DND-41 (cell line): ENCODE data around the gene CPXM2.

Experiments
- ATAC-seq: fragments of 200-7000 bp; cut with Tn5 transposase; 3 replicates; pipeline ENCODE4 v1.9.1; 2021; ENCODE audit warnings: low read depth; ENCODE audit not compliant: insufficient read depth
- DNase-seq: peaks from one replicate; pipeline ENCODE4 v3.0.0-alpha.2; 2020
- H2AFZ ChIP-seq: 2 replicates; pipeline ENCODE4 v1.6.0; 2012; ENCODE audit warnings: low read depth, low read length
- H3K27ac ChIP-seq: 2 replicates; pipeline ENCODE4 v1.5.1; 2012; ENCODE audit warnings: low read length, inconsistent platforms
- H3K27me3 ChIP-seq: fragments of 200-600 bp; sonication (generic); 2 replicates; pipeline ENCODE4 v1.6.0; 2012; ENCODE audit warnings: low read length, mild to moderate bottlenecking, inconsistent platforms; ENCODE audit not compliant: insufficient read depth, poor library complexity
- H3K36me3 ChIP-seq: 2 replicates; pipeline ENCODE4 v1.5.1; 2012; ENCODE audit warnings: low read length, inconsistent platforms; ENCODE audit not compliant: insufficient read depth
- H3K4me1 ChIP-seq: 2 replicates; pipeline ENCODE4 v1.5.1; 2012; ENCODE audit warnings: mild to moderate bottlenecking, low read length; ENCODE audit not compliant: insufficient read depth
- H3K4me2 ChIP-seq: 2 replicates; pipeline ENCODE4 v1.6.0; 2012; ENCODE audit warnings: mild to moderate bottlenecking, moderate library complexity, low read length, inconsistent platforms; ENCODE audit not compliant: insufficient read depth
- H3K4me3 ChIP-seq, 2 experiments: fragments of 200-600 bp in 1 of 2; shearing (Covaris generic) in 1 of 2; 2 replicates each; pipeline ENCODE4 v1.5.1; 2012 to 2016; ENCODE audit warnings: inconsistent platforms in 2 of 2, low read length in 2 of 2, mild to moderate bottlenecking in 2 of 2, low read depth in 1 of 2, moderate library complexity in 1 of 2
- H3K79me2 ChIP-seq: 2 replicates; pipeline ENCODE4 v1.6.0; 2012; ENCODE audit warnings: low read length, inconsistent platforms; ENCODE audit not compliant: insufficient read depth
- H3K9ac ChIP-seq: 2 replicates; pipeline ENCODE4 v1.6.0; 2012; ENCODE audit warnings: low read depth, mild to moderate bottlenecking, inconsistent platforms, low read length, moderate library complexity
- H3K9me3 ChIP-seq: 2 replicates; pipeline ENCODE4 v1.5.1; 2012; ENCODE audit warnings: low read length, moderate library complexity, mild to moderate bottlenecking, inconsistent platforms; ENCODE audit not compliant: insufficient read depth, severe bottlenecking
- H4K20me1 ChIP-seq: 2 replicates; pipeline ENCODE4 v1.6.0; 2012; ENCODE audit warnings: low read length; ENCODE audit not compliant: insufficient read depth
- EZH2 ChIP-seq: IDR thresholded peaks from 3 replicates; pipeline ENCODE4 v1.6.1; 2012; ENCODE audit warnings: borderline replicate concordance, low read depth, mild to moderate bottlenecking, moderate library complexity, low read length, inconsistent platforms; ENCODE audit not compliant: severe bottlenecking
- TF ChIP-seq, protein P1 (sequence below): IDR thresholded peaks from 2 replicates; pipeline ENCODE4 v1.5.1; 2012; ENCODE audit warnings: borderline replicate concordance, low read length, moderate library complexity, mild to moderate bottlenecking; ENCODE audit not compliant: poor library complexity, severe bottlenecking; ENCODE audit errors: extremely low read depth

CPXM2 gene

DNA sequence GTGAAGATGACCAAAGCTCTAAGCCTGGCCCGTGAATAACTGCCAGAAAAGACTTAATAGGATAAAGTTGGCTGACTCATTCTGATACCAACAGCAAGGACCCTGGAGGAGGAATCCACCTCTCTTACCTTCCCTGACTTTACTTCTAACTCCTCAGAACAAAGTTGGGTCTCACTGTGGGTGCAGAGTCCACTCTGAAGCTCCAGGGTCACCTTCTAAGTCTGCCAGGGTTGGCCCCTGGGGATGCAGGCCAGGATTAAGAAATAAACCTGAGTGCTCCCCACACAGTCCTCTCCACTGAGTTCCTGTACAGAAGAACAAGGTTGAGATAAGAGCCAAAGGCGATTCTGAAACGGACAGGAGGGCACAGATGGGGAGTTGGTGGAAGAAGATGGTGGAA lies 171.1 kb downstream of the CPXM2 start:
- Histone ChIP-seq H3K9ac (no peak overlapping the region), H3K4me2 (no peak overlapping the region), H3K4me3 (no peak overlapping the region), H3K4me1 (no peaks in the 10 kb centered on the region), H3K36me3 (no peaks in the 10 kb centered on the region), H3K79me2 (no peaks in the 10 kb centered on the region), H2AFZ (no peak overlapping the region), H3K9me3 (peaks cover 4% of the 10 kb centered on the region), H3K27ac (no peak overlapping the region), H4K20me1 (no peaks in the 10 kb centered on the region), H3K27me3 (no peaks in the 10 kb centered on the region)
- TF ChIP-seq EZH2, result no peak
- TF ChIP-seq, protein P1, sequence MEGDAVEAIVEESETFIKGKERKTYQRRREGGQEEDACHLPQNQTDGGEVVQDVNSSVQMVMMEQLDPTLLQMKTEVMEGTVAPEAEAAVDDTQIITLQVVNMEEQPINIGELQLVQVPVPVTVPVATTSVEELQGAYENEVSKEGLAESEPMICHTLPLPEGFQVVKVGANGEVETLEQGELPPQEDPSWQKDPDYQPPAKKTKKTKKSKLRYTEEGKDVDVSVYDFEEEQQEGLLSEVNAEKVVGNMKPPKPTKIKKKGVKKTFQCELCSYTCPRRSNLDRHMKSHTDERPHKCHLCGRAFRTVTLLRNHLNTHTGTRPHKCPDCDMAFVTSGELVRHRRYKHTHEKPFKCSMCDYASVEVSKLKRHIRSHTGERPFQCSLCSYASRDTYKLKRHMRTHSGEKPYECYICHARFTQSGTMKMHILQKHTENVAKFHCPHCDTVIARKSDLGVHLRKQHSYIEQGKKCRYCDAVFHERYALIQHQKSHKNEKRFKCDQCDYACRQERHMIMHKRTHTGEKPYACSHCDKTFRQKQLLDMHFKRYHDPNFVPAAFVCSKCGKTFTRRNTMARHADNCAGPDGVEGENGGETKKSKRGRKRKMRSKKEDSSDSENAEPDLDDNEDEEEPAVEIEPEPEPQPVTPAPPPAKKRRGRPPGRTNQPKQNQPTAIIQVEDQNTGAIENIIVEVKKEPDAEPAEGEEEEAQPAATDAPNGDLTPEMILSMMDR, result no peak
- DNase-seq, result no peak
- ATAC-seq, result no peak

DNA sequence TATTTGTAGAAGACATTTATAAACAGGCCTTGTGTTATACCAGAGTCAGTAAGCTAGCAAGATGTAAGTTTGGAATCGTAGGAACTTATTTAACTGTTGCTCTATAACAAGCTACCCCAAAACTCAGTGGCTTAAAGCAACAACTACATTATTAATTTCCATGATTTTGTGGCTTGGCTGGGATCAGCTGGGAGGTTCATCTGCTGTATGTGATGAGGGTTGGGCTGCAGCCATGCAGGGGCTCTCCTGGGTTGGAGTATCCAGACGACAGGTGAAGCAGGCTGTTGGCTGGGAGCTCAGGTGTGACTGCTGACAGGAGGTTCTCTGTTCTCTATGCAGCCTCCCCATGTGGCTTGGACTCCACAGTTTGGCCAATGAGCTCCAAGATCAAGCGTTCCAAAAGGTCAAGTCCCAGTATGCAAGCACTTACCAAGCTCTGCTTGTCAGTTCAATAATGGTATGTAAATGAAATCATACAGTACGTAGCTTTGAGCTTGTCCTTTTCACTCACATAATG lies 173.0 kb downstream of the CPXM2 start:
- ATAC-seq, result no peak
- H4K20me1 ChIP-seq, result no peaks in the 10 kb centered on the region
- no peak overlapping the region for H3K4me2 ChIP-seq

DNA sequence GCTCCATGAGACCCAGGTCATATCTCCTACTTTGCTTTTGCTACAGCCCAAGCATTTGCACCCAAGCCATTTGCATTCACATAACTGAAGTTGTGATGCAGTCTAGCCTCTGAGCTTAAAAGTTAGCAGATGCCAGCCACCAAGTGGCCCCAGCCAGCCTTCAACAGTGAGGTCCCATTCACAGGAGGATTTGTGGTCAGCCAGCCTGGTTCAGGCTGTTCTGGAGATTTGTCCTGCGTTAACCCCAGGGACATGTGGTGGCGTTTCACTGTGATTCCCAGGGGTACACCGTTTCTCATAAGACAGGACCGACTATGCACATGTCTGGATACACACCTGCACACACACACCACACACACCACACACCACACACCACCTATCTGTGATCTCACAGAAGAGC lies 174.3 kb downstream of the CPXM2 start:
- Histone ChIP-seq H2AFZ (no peak overlapping the region), H3K27ac (no peak overlapping the region), H3K9ac (no peak overlapping the region), H4K20me1 (no peaks in the 10 kb centered on the region), H3K4me1 (no peaks in the 10 kb centered on the region), H3K27me3 (no peaks in the 10 kb centered on the region), H3K4me2 (no peak overlapping the region), H3K4me3 (no peak overlapping the region), H3K36me3 (no peaks in the 10 kb centered on the region), H3K9me3 (peaks cover 8% of the 10 kb centered on the region), H3K79me2 (no peaks in the 10 kb centered on the region)
- ATAC-seq, result no peak
- TF ChIP-seq EZH2, result no peak
- TF ChIP-seq, protein P1, result no peak
- DNase-seq, result no peak

More for the DNA sequence above, 173.0 kb downstream of the CPXM2 start:
- DNase-seq, result no peak
- Histone ChIP-seq H3K9me3 (peaks cover 6% of the 10 kb centered on the region), H3K9ac (no peak overlapping the region), H3K79me2 (no peaks in the 10 kb centered on the region), H3K4me3 (no peak overlapping the region), H3K4me1 (no peaks in the 10 kb centered on the region), H3K36me3 (no peaks in the 10 kb centered on the region), H2AFZ (no peak overlapping the region), H3K27ac (no peak overlapping the region), H3K27me3 (no peaks in the 10 kb centered on the region)
- TF ChIP-seq, protein P1, result no peak
- TF ChIP-seq EZH2, result no peak

DNA sequence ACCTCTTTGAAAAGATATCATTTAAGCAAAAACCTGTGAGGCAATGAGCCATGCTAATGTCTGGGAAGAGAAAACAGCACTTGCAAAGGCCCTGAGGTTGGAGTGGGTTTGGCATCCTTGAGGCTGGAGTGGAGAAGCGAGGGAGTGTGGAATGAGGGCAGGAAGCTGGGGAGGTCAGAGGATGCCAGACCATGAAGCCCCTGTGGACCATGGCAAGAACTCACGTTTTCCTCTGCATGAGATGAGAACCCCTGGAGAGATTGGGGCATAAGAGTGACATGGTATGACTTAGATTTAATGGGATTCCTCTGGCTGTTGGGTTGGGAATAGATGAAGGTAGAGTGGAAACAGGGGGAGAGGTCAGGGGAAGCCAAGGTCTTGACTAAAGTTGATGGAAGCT lies 176.1 kb downstream of the CPXM2 start:
- Histone ChIP-seq H3K79me2 (no peaks in the 10 kb centered on the region), H3K4me3 (no peak overlapping the region), H3K9me3 (peaks cover 8% of the 10 kb centered on the region), H3K4me1 (no peaks in the 10 kb centered on the region), H2AFZ (no peak overlapping the region), H3K9ac (no peak overlapping the region), H3K36me3 (no peaks in the 10 kb centered on the region), H3K27ac (no peak overlapping the region), H4K20me1 (no peaks in the 10 kb centered on the region), H3K27me3 (no peaks in the 10 kb centered on the region), H3K4me2 (no peak overlapping the region)
- no peak for TF ChIP-seq EZH2
- no peak for ATAC-seq
- DNase-seq, result no peak
